Tibial artery (tissue), 4 donors: Measurements from ENCODE around the gene SRP68.

Source experiments
- DNase-seq, 2 donors: peaks; one replicate each; pipeline ENCODE4 v3.0.0-alpha.2; 2019
- H3K27ac ChIP-seq, 2 donors: fragments of 200-600 bp; sonication (generic) in 1 of 2; 1 replicate in 1 of 2; 2 replicates in 1 of 2; pipeline ENCODE4 v1.5.1; 2018 to 2019; ENCODE audit warnings: mild to moderate bottlenecking in 1 of 2
- H3K27me3 ChIP-seq, 2 donors: fragments of 200-600 bp; sonication (generic) in 1 of 2; one replicate each; pipeline versions ENCODE4 v1.5.1 to v1.6.0; 2016 to 2019
- H3K36me3 ChIP-seq, 3 donors: fragments of 200-600 bp; sonication (generic) in 2 of 3; one replicate each; pipeline ENCODE4 v1.5.1; 2016 to 2019; ENCODE audit warnings: mild to moderate bottlenecking in 2 of 3
- H3K4me1 ChIP-seq, 4 donors: fragments of 200-600 bp; sonication (generic) in 2 of 4; 1 replicate in 3 of 4; 2 replicates in 1 of 4; pipeline ENCODE4 v1.5.1; 2016 to 2019
- H3K4me3 ChIP-seq, 2 donors: fragments of 200-600 bp; sonication (generic) in 1 of 2; 1 replicate in 1 of 2; 2 replicates in 1 of 2; pipeline ENCODE4 v1.5.1; 2018 to 2019; ENCODE audit warnings: mild to moderate bottlenecking in 2 of 2
- H3K9me3 ChIP-seq, 3 donors: fragments of 200-600 bp; sonication (generic) in 1 of 3; one replicate each; pipeline ENCODE4 v1.5.1; 2016 to 2019
- CTCF ChIP-seq, 2 experiments: fragments of 200-600 bp in 1 of 2; fragments of 450-650 bp in 1 of 2; IDR thresholded peaks; one replicate each; pipeline ENCODE4 v1.5.1; 2017 to 2019; ENCODE audit warnings: antibody characterized with exemption in 2 of 2, mild to moderate bottlenecking in 1 of 2, moderate library complexity in 1 of 2
- intact Hi-C: fragments of 100-400 bp; cut with DNase I; formaldehyde crosslinking; loops from one replicate; pipeline ENCODE4 v1.15.0; 2023; ENCODE audit warnings: low total_unique reads

SRP68 gene

GRCh38 chr17:76025294-76025693 lies 47.0 kb downstream of the SRP68 start:
- H3K4me3 ChIP-seq: no peak overlapping the region
- H3K27me3 ChIP-seq: peaks cover 0 to 43% of the 10 kb centered on the region in 2 donors
- DNase-seq: no peak
- H3K9me3 ChIP-seq: no peaks in the 10 kb centered on the region
- TF ChIP-seq CTCF (IDR thresholded peaks at IDR 0.05): no peak
- no peaks in the 10 kb centered on the region for H3K4me1 ChIP-seq
- intact Hi-C loops: no loop called here
- H3K36me3 ChIP-seq: peaks cover 0 to 5% (median 0%) of the 10 kb centered on the region in 3 donors
- H3K27ac ChIP-seq: no peak overlapping the region

- intact Hi-C loops: no loop called here
- no peak for TF ChIP-seq CTCF (IDR thresholded peaks at IDR 0.05)
- Histone ChIP-seq H3K27ac (no peak overlapping the region), H3K4me3 (no peak overlapping the region), H3K9me3 (no peaks in the 10 kb centered on the region), H3K4me1 (no peaks in the 10 kb centered on the region), H3K27me3 (peaks cover 0 to 43% of the 10 kb centered on the region in 2 donors), H3K36me3 (peaks cover 0 to 5% (median 0%) of the 10 kb centered on the region in 3 donors)
- no peak for DNase-seq
Observed at GRCh38 chr17:76024353-76024752, 48.0 kb downstream of the SRP68 start.

GRCh38 chr17:76023900-76024237 lies 48.4 kb downstream of the SRP68 start:
- H3K4me3 ChIP-seq: no peak overlapping the region
- no peak overlapping the region for H3K27ac ChIP-seq
- no peaks in the 10 kb centered on the region for H3K9me3 ChIP-seq
- no peaks in the 10 kb centered on the region for H3K4me1 ChIP-seq
- intact Hi-C loops: no loop called here
- peaks cover 0 to 42% of the 10 kb centered on the region in 2 donors for H3K27me3 ChIP-seq
- DNase-seq: no peak
- no peak for TF ChIP-seq CTCF (IDR thresholded peaks at IDR 0.05)
- peaks cover 0 to 5% (median 0%) of the 10 kb centered on the region in 3 donors for H3K36me3 ChIP-seq

- intact Hi-C loops: no loop called here
- H3K4me3 ChIP-seq: no peak overlapping the region
- TF ChIP-seq CTCF (IDR thresholded peaks at IDR 0.05): no peak
- H3K36me3 ChIP-seq: peaks cover 0 to 5% (median 0%) of the 10 kb centered on the region in 3 donors
- H3K27ac ChIP-seq: no peak overlapping the region
- no peaks in the 10 kb centered on the region for H3K4me1 ChIP-seq
- peaks cover 0 to 44% of the 10 kb centered on the region in 2 donors for H3K27me3 ChIP-seq
- H3K9me3 ChIP-seq: no peaks in the 10 kb centered on the region
- no peak for DNase-seq
Observed at GRCh38 chr17:76022973-76023899, 49.1 kb downstream of the SRP68 start.

- Histone ChIP-seq H3K27me3 (peaks cover 0 to 42% of the 10 kb centered on the region in 2 donors), H3K27ac (no peak overlapping the region), H3K4me1 (no peaks in the 10 kb centered on the region), H3K4me3 (no peak overlapping the region), H3K36me3 (peaks cover 0 to 5% (median 0%) of the 10 kb centered on the region in 3 donors), H3K9me3 (no peaks in the 10 kb centered on the region)
- DNase-seq: no peak
- TF ChIP-seq CTCF (IDR thresholded peaks at IDR 0.05): no peak
- intact Hi-C loops: no loop called here
Observed at GRCh38 chr17:76022285-76022684, 50.0 kb downstream of the SRP68 start.
